ENCODE measurements around the gene INTU.
"Not testable (repeated sequence)": the region's sequence is repeated elsewhere in the genome, so short reads cannot be mapped to it uniquely, and the experiment has no call there.

INTU gene

DNA sequence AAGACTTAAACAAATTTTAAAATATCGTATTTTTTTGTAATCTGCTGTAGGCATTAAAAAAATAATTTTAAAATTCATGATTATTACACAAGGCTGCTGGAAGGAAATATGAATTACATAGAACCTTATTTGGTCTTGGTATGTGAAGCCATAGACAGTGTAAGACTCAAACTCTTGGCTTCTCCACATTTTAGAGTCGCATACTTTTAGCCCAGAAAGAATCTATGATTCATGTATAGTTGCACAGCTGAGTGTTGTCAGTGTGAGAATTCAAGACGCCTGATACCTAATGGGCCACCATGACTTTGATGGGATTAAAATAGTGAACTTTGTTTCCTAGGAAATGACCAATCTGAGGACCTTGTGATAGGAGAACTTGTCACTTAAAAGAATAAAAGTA lies 1.4 kb downstream of the INTU start:
- DNase-seq (ENCODE audit: low spot score) = no peak
- in situ Hi-C loops (cut with MboI; ENCODE audit: low pct_unique_long_range_greater_than_20kb, low sequenced_read_pairs, unreplicated experiment) = no loop called here
- TF ChIP-seq, protein P1, sequence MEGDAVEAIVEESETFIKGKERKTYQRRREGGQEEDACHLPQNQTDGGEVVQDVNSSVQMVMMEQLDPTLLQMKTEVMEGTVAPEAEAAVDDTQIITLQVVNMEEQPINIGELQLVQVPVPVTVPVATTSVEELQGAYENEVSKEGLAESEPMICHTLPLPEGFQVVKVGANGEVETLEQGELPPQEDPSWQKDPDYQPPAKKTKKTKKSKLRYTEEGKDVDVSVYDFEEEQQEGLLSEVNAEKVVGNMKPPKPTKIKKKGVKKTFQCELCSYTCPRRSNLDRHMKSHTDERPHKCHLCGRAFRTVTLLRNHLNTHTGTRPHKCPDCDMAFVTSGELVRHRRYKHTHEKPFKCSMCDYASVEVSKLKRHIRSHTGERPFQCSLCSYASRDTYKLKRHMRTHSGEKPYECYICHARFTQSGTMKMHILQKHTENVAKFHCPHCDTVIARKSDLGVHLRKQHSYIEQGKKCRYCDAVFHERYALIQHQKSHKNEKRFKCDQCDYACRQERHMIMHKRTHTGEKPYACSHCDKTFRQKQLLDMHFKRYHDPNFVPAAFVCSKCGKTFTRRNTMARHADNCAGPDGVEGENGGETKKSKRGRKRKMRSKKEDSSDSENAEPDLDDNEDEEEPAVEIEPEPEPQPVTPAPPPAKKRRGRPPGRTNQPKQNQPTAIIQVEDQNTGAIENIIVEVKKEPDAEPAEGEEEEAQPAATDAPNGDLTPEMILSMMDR (IDR thresholded peaks at IDR 0.05; ENCODE audit: extremely low read depth, insufficient read depth, missing control alignments) = no peak

- TF ChIP-seq, protein P1 (IDR thresholded peaks at IDR 0.05; ENCODE audit: extremely low read depth, insufficient read depth, missing control alignments) = no peak
- no peak for DNase-seq (ENCODE audit: low spot score)
- in situ Hi-C loops (cut with MboI; ENCODE audit: low pct_unique_long_range_greater_than_20kb, low sequenced_read_pairs, unreplicated experiment) = no loop called here
These were observed 8.8 kb downstream of the INTU start for GRCh38 chr4:127641524-127641923.

- in situ Hi-C loops (cut with MboI; ENCODE audit: low pct_unique_long_range_greater_than_20kb, low sequenced_read_pairs, unreplicated experiment) = no loop called here
- DNase-seq (ENCODE audit: low spot score) = no peak
These were observed 9.4 kb downstream of the INTU start for GRCh38 chr4:127642169-127642568.

DNA sequence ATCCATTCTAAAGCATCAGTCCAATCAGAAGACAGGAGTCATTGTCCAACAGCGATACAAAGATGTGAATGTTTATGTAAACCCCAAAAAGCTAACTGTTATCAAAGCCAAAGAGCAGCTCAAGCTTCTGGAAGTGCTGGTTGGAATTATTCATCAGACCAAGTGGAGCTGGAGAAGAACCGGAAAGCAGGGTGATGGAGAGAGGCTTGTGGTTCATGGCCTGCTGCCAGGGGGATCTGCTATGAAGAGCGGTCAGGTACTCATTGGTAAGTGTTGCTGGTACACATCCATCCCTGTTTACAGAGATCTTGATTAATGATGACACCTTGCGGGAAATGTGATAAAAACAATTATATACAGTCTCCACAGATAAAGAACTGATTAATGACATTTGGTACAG lies 11.0 kb downstream of the INTU start:
- in situ Hi-C loops (cut with MboI; ENCODE audit: low pct_unique_long_range_greater_than_20kb, low sequenced_read_pairs, unreplicated experiment) = no loop called here
- TF ChIP-seq, protein P1 (IDR thresholded peaks at IDR 0.05; ENCODE audit: extremely low read depth, insufficient read depth, missing control alignments) = no peak
- no peak for DNase-seq (ENCODE audit: low spot score)

More at GRCh38 chr4:127642169-127642568, 9.4 kb downstream of the INTU start:
- TF ChIP-seq, protein P1 (IDR thresholded peaks at IDR 0.05; ENCODE audit: extremely low read depth, insufficient read depth, missing control alignments) = no peak

GRCh38 chr4:127648061-127648460 lies 15.3 kb downstream of the INTU start:
- DNase-seq (ENCODE audit: low spot score) = no peak
- TF ChIP-seq, protein P1 (IDR thresholded peaks at IDR 0.05; ENCODE audit: extremely low read depth, insufficient read depth, missing control alignments) = no peak
- in situ Hi-C loops (cut with MboI; ENCODE audit: low pct_unique_long_range_greater_than_20kb, low sequenced_read_pairs, unreplicated experiment) = no loop called here

DNA sequence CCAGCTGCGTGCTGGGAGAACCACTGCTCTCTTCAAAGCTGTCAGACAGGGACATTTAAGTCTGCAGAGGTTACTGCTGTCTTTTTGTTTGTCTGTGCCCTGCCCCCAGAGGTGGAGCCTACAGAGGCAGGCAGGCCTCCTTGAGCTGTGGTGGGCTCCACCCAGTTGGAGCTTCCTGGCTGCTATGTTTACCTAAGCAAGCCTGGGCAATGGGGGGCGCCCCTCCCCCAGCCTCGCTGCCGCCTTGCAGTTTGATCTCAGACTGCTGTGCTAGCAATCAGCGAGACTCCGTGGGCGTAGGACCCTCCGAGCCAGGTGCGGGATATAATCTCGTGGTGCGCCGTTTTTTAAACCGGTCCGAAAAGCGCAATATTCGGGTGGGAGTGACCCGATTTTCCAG lies 22.8 kb downstream of the INTU start:
- in situ Hi-C loops (cut with MboI; ENCODE audit: low pct_unique_long_range_greater_than_20kb, low sequenced_read_pairs, unreplicated experiment); DNase-seq (ENCODE audit: low spot score): not testable (repeated sequence)

GRCh38 chr4:127656047-127656680 lies 23.4 kb downstream of the INTU start:
- in situ Hi-C loops (cut with MboI; ENCODE audit: low pct_unique_long_range_greater_than_20kb, low sequenced_read_pairs, unreplicated experiment) = no loop called here
- TF ChIP-seq, protein P1 (IDR thresholded peaks at IDR 0.05; ENCODE audit: extremely low read depth, insufficient read depth, missing control alignments) = no peak
- DNase-seq (ENCODE audit: low spot score) = no peak

Data from GM13977 (cell line).